ENCODE data around the gene PML.

- TF ChIP-seq, protein P1, sequence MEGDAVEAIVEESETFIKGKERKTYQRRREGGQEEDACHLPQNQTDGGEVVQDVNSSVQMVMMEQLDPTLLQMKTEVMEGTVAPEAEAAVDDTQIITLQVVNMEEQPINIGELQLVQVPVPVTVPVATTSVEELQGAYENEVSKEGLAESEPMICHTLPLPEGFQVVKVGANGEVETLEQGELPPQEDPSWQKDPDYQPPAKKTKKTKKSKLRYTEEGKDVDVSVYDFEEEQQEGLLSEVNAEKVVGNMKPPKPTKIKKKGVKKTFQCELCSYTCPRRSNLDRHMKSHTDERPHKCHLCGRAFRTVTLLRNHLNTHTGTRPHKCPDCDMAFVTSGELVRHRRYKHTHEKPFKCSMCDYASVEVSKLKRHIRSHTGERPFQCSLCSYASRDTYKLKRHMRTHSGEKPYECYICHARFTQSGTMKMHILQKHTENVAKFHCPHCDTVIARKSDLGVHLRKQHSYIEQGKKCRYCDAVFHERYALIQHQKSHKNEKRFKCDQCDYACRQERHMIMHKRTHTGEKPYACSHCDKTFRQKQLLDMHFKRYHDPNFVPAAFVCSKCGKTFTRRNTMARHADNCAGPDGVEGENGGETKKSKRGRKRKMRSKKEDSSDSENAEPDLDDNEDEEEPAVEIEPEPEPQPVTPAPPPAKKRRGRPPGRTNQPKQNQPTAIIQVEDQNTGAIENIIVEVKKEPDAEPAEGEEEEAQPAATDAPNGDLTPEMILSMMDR (conservative IDR thresholded peaks at IDR 0.05), result peak; percentile 82
- TF ChIP-seq EZH2 (IDR thresholded peaks at IDR 0.05; ENCODE audit: low read depth), result no peak
Measured at GRCh38 chr15:73991726-73992593, 2.6 kb upstream of the PML start, which contains the start of gene STOML1.

Measured in PC-9 (cell line).